Stimulated activated CD4-positive, alpha-beta T cell treated with anti-CD3 and anti-CD28 coated beads, Interleukin-1b, Interleukin-23, amount 100 ng/mL, for 24 hours (primary cell): ENCODE data around the gene GALNTL6.
"Not testable (repeated sequence)": the region's sequence is repeated elsewhere in the genome, so short reads cannot be mapped to it uniquely, and the experiment has no call there.

Source experiments
- DNase-seq, 4 experiments: peaks; one replicate each; pipeline ENCODE4 v3.0.0-alpha.2; 2020; ENCODE audit warnings: low read depth in 4 of 4, low spot score in 1 of 4

GALNTL6 gene

DNA sequence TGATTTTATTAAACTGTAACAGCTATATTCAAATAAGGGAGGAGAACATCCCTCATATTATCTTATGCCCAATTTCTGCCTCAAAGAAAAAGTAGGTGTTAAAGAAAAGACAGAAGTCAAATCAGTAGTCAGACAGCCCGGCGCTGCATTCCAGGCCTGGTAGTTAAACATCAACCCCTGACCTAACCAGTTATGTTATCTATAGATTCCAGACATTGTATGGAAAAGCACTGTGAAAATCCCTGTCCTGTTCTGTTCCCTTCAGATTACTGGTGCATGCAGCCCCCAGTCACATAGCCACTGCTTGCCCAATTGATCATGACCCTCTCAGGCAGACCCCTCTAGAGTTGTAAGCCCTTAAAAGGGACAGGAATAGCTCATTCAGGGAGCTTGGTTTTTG, 1085.5 kb downstream of the GALNTL6 start:
- DNase-seq, result no peak

DNA sequence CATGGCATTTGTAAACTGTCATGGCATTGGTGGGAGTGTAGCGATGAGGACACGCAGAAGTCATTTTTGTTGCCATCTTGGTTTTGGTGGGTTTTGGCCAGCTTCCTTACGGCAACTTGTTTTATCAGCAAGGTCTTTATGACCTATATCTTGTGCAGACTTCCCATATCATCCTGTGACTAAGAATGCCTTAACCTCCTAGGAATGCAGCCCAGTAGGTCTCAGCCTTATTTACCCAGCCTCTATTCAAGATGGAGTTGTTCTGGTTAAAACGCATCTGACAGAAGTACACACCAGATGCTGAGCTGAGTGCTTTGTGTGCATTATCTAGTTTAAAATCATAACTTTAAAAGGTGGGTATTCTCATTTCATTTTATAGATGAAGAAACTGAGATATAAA, 1086.7 kb downstream of the GALNTL6 start:
- DNase-seq, result no peak

DNA sequence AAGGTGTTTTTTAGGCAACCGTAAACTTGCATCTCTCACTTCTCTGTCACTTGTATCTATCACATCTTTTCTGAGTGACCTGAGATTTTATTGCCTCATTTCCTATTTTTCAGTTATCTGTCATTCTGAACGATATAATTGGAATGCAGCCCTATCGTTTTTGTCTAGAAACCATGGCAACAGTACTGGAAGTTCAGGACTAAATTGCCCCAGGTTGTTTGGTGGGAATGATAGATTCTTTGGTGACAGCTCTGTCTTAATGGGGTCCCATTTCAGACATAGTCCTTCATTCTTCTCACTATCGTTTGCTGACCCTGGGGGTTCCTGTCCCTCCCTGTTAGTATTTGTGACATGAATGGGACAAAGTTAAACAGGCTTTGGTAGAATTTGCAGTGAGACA, 1087.7 kb downstream of the GALNTL6 start:
- no peak for DNase-seq

DNA sequence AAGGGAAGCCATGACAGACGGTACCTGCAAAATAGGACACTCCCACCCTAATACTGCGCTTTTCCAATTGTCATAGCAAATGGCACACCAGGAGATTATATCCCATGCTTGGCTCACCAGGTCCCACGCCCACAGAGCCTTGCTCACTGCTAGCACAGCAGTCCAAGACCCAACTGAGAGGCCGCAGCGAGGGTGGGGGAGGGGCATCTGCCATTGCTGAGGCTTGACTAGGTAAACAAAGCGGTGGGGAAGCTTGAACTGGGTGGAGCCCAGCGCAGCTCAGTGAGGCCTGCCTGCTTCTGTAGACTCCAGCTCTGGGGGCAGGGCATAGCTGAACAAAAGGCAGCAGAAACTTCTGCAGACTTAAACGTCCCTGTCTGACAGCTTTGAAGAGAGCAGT, 1099.3 kb downstream of the GALNTL6 start:
- not testable (repeated sequence) for DNase-seq

DNA sequence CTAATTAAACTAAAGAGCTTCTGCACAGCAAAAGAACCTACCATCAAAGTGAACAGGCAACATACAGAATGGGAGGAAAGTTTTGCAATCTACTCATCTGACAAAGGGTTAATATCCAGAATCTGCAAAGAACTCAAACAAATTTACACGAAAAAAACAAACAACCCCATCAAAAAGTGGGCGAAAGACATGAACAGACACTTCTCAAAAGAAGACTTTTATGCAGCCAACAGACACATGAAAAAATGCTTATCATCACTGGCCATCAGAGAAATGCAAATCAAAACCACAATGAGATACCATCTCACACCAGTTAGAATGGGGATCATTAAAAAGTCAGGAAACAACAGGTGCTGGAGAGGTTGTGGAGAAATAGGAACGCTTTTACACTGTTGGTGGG, 1104.2 kb downstream of the GALNTL6 start:
- not testable (repeated sequence) for DNase-seq

DNA sequence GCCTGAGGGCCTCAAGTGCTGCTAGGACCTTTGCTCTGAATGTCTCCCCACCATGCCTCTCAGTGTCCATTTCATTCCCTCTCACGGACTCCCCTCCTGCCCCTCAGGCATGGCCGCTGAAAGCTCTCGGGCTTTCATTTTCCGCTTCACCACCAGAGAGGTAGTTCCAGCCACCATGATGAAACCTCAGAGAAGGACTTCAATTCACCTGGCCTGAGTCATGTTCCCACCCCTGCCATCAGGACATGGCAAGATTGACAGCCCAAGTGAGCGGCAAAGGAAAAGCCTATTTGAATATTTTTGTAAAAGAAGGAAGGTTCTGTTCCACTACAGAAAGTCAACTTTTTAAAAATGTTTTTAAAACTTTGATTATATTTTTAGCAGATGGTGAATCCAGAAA, 1106.1 kb downstream of the GALNTL6 start:
- no peak for DNase-seq

DNA sequence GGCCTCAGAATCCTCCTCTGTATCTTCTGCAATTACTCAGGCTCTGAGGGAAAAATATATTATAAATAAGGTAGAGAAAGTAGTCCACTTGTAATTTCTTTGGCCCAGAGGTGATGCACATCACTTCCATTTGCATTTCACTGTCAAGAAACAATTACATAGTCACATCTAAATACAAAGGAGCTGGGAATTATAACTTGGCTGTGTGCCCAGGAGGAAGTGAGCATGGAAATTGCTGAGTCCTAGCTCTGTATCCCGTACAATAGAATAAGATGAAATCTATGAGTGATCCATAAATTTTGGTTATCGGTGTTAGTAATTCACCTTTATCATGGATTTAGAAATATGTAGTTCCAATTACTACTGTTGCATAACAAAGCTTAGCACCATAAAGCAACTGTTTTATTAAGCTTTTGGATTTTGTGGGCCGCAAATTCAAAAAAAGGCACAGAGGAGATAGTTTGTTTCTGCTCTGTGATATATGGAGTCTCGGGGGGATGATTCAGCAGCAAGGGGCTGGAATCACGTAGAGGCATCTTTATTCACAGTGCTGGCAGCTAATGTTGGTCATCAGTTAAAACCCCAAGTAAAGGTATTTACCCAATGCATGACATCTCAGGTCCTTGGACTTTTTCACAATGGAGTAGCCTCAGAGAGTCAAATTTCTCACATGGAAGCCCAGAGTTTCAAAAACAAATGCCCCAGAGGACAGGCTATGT, 1114.1 kb downstream of the GALNTL6 start:
- DNase-seq, result no peak

DNA sequence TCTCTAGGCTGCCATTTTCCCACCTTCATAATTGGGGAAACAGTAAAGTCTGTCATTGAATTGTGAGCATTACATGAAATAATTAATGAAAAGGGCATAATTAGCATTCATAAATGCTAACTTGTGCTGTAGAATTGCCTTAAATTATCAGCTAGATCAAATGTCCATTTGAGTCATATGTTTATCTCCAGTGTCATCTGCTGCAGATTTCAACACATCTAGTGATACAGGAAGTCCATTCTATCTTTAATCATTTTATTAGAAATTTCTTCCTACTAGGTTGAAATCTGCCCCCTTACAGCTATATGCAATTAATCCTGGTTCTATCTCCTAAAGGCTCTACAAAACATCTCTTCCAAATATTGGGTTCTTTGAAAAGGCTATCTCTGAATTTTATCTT, 1115.1 kb downstream of the GALNTL6 start:
- no peak for DNase-seq

DNA sequence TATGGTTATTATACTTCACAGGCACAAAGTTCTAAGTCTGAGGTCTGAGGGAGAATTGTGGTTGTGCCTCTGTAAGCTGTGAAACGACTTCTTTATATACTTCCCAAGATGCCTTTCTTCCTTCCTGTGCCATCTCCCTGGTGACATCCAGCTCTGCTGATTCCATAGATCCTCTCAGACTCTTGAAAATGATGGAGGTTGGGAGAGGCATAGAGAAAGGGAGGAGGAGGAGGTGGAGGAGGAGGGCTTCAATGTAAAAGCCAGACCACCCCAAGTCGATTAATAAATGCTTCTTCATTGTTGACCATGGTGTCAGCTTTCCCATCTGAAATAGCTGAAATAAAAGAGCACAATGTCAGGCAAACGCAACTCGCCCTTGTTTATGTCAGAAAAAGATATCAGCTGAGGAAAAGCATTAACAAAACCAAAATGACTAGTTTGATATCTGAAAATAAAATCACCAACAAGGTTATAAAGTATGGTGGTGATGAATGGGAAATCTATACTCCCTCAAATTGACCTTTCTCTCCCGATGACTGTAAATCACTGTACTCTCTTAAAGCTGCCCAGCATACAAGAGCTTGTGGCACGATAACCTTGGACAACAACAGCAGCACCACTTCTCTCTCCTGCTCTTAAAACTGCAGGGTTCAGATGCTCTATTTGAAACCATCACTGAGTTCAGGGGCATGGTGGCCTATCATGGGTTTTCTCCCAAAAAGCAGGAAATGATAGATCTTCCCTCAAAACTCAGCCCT, 1125.0 kb downstream of the GALNTL6 start:
- no peak for DNase-seq

DNA sequence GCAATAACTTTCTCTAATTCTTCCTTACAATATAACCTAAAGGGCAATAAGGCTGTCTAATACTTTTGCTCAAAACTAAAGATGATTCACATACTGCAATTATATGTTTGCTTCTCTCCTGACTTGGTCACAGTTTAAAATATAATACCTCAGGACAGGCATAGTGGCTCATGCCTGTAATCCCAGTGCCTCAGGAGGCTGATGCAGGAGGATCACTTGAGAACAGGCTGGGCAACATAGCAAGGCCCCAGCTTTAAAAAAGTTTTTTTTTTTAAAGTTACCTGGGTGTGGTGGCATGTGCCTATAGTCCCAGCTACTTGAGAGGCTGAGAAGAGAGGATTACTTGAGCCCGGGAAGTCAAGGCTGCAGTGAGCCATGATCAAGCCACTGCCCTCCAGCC, 1125.7 kb downstream of the GALNTL6 start:
- DNase-seq, result no peak

DNA sequence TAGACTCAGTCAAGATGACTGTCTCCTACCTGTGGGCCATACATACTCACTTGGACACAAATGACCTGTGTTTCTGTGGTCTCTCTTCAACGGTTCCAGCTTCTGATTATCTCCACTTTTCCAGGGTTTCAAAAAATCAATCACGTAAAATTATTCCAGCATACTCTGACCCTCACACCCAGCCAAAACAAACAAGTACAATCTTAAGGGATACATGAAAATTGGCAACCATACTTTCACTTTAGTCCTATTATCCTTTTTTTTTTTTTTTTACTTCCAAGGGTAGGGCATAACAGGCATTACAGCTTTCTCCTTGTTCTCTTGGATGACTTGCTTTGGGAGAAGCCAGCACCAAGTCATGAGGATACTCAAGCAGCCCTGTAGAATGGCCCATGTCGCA, 1129.6 kb downstream of the GALNTL6 start:
- DNase-seq, result no peak

DNA sequence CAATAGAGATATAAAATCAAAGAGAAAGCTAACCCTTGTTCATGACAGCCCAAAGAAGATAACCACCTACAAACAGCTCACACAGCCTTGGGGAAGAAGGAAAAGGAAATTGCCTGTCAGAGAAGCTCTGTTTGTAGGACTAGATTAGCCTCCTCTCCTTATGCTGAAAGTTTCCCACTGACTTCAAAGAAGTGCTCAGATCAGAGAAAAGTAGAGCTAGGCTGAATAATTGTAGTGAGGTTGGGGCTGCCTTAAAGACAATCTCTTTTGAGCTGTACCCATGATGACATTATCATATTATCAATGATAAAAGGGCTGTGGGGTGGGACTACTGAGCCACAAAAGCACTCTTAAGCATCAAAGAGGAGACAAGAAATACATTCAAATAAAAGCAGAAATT, 1132.4 kb downstream of the GALNTL6 start:
- no peak for DNase-seq

DNA sequence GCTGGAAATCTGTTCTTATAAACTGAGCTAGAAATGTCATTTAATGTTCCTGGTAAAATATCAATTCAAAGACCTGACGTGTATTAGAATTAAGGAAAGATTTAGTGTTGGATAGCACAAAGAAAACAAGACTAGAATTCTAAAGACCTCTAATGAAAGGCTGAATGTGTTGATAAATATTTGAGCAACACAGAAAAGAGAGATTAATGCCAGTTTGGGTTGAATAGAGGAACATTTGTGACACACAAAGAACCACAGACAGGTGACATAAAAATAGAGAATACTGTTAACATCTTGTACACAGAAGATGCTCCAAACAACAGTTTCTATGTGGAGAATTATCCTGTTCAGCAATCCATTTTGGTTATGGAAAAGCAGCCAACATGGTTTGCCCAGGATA, 1133.3 kb downstream of the GALNTL6 start:
- DNase-seq, result no peak

DNA sequence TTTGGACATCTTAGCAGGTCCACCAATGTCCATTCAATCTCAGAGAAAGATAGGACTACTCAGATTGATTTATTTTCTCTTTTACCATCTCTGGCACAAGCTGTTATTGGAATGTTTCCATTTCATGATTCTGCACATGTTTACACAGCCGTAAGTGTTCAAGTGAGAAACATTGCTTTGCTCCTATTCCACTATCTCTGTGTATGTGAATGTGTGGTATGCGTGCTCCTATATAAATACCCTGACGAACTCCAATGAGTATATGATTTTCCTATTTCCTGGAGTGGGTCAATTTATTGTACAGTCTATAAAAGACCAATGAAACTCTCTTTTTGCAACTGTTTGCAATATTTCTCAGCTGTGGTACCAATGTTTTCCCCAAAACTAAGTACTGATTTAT, 1134.4 kb downstream of the GALNTL6 start:
- DNase-seq, result no peak

DNA sequence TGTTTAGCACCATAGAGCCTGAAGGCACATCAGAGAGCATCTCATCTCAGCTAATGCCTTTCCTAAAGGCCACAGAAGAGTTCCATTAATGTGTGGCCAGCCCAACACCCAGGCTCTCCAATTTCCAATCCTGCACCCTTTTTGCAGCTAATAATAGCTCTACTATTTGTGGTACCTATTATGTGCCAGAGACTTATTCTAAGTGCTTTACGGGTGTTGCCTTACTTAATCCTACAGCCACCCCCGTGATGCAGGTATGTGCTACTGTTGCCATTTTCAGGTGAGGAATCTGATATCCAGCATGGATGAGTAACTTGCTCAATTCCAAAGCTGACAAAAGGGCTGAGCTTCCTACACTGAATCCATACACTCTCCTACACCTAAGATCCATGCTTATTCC, 1137.8 kb downstream of the GALNTL6 start:
- no peak for DNase-seq

DNA sequence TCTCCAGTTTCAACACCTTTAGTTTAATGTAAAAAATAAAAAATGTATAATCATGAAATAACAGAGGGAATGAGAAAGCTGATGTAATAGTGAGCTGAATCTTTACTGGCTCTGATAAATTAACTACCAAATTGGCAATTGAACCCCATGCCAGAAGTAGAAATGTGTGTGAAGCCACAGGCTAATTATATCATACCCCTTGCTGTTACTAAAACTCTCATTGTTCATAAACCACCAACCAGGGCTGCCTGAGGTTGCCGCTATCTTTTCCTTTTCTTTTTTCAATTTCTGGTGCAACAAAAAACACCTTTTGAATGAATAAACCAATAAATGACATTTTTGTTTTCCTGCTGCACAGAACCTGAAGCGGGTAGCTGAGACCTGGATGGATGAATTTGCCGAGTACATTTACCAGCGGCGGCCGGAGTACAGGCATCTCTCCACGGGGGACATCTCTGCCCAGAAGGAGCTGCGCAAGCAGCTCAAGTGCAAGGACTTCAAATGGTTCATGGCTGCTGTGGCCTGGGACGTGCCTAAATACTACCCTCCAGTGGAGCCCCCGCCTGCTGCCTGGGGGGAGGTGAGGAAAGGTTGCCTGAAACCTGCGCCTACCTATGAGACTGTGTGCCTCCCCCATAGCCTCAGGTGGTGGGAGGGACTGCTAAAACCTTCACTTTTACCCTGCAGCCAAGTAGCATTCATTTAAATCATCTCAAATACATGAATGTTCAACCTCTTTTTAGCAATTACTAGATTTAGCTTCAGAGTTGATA, 1138.7 kb downstream of the GALNTL6 start:
- no peak for DNase-seq

DNA sequence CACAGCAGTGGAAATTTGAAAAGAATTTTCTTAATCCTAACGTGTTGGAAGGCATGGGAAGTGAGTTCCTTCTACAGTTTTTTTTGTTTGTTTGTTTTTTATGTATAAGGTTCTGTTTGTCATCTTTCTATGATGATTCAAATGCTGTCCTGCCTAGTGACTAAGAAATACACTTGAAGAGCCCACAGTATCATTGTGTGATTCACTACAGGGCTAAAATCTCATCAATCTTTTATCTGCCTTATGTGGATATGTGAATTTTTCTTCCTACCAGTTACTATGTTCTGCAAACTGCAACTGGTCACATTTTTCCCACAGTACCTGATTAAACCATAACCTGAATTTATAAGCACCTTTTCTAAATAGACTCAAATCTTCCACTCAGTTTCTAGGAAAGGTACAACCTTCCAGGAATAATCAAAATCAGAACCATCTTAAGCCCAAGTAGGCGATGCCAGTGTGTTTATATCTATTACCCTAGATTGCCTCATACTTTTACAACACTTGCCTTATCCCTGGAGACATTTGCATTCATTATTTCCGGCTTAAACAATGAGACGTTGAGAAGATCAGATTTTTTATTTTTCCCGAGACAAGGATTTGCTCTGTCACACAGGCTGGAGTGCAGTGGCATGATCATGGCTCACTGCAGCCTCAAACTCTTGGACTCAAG, 1140.8 kb downstream of the GALNTL6 start:
- no peak for DNase-seq

DNA sequence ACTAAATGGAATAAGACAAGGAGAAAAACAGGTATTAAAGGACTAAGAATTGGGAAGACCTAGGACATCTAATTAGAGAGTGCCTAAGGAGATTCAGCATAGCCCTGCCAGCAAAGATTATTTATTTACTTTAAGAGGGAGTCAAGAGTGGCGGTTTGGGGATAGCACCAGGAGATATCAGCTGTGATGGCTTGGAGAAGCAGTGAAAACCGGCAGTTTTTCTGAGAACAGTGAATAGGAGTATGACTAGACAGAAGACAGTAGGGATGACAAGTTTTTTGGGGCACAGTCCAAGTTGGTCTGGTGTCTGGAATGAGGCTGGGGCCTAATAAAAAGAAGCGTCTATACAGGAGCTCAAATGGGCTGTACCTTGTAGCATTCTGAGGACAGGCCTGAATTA, 1143.1 kb downstream of the GALNTL6 start:
- DNase-seq, result not testable (repeated sequence)

DNA sequence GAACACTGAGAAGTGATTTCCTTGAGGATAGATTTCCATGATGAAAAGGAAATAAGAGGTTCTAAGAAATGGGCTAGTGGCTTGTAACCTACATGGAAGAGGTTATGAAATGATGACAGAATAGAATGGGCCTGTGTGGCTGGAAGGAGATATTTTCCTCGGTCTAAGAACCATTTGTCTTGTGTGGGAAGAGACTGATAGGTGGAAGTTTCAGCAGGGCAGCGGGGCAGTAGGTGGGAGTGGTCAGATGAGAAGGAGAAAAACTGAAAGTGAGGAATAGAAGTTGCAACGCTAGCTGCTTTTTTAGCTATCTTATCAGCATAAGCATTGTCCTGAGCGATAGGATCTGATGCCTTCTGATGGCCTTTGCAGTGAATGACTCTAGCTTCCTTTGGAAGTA, 1144.0 kb downstream of the GALNTL6 start:
- no peak for DNase-seq

DNA sequence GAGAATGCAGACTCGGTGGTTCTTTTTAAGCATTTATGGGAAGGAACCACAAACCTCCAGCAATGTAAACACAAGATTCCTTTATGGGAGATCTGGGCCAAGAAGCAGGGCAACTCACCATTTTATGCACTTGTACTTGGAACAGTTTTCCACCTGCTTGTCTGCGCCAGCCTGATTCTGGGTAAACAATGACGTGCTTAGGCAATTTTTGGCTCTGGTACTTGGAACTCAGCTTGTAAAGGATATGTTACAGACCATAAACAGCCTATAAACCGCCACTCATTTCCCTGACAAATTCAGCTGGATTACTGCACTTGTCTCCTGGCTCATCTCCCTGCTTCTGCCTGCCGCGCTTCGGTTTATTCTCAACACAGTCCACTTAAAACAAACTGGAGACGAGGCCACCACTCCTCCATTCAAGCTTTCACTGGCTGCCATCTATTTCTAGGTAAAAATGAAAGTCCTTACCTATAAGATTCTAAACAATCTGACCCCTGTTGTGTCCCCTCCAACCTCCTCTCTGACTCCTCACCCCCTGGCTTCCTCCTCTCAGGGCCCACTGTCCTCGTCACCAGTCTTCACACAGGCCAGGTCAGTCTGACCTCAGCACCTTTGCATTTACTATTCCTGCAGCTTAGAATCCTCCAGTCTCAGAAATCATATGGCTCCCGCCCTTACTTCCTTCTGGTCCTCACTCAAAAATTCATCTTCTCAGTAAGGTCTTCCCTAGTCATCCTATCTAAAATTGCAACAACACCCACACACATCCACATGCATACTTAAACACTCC, 1149.6 kb downstream of the GALNTL6 start:
- no peak for DNase-seq
